ENCODE data around the gene NFRKB. TPM values are rescaled to one million over a fixed set of nuclear protein-coding genes. Genes with fewer than 3 reads are reported as not detected.

NFRKB gene
- total and polyA plus RNA-seq, 2 donors from 2014 or later, result 7.0 to 25.2 TPM

GRCh38 chr11:129896062-129896461 lies 684 bp upstream of the NFRKB start:
- no peak for FAIRE-seq
- Histone ChIP-seq H3K36me3 (ENCODE audit: control insufficient read depth in 2 of 3, insufficient read depth in 3 of 3, low read length in 3 of 3) (peaks cover 4 to 14% (median 5%) of the 10 kb centered on the region in 3 donors), H3K27me3 (ENCODE audit: control insufficient read depth, insufficient read depth, low read length) (no peaks in the 10 kb centered on the region), H3K9ac (ENCODE audit: low read length in 3 of 3) (peak overlapping the region; percentile 44 to 76 (median 74)), H3K4me1 (ENCODE audit: control insufficient read depth in 2 of 3, insufficient read depth in 2 of 3, low read depth in 1 of 3, low read length in 3 of 3) (peaks cover 0 to 10% (median 9%) of the 10 kb centered on the region in 3 donors), H3K27ac (ENCODE audit: low read depth in 2 of 2, low read length in 2 of 2) (peak overlapping the region in 1 of 2 donors; percentile 41), H3K9me3 (ENCODE audit: control insufficient read depth in 2 of 3, insufficient read depth in 1 of 3, low read length in 3 of 3) (no peaks in the 10 kb centered on the region), H3K4me3 (ENCODE audit: low read length in 3 of 3) (peak overlapping the region; percentile 70 to 97 (median 90))
- intact Hi-C loops (cut with DNase I), result no loop called here
- TF ChIP-seq CTCF (IDR thresholded peaks at IDR 0.05; ENCODE audit: borderline replicate concordance, extremely low read depth, insufficient read depth), result no peak
- DNase-seq, result peak in 1 of 5 donors; percentile 14

GRCh38 chr11:129894278-129895125 lies 876 bp downstream of the NFRKB start:
- Histone ChIP-seq H3K36me3 (ENCODE audit: control insufficient read depth in 2 of 3, insufficient read depth in 3 of 3, low read length in 3 of 3) (peaks cover 5 to 25% (median 9%) of the 10 kb centered on the region in 3 donors), H3K9me3 (ENCODE audit: control insufficient read depth in 2 of 3, insufficient read depth in 1 of 3, low read length in 3 of 3) (no peaks in the 10 kb centered on the region), H3K27me3 (ENCODE audit: control insufficient read depth, insufficient read depth, low read length) (no peaks in the 10 kb centered on the region), H3K27ac (ENCODE audit: low read depth in 2 of 2, low read length in 2 of 2) (peak overlapping the region; percentile 7 to 51), H3K4me3 (ENCODE audit: low read length in 3 of 3) (peak overlapping the region; percentile 61 to 82 (median 70)), H3K4me1 (ENCODE audit: control insufficient read depth in 2 of 3, insufficient read depth in 2 of 3, low read depth in 1 of 3, low read length in 3 of 3) (peaks cover 0 to 10% (median 9%) of the 10 kb centered on the region in 3 donors), H3K9ac (ENCODE audit: low read length in 3 of 3) (peak overlapping the region; percentile 16 to 77 (median 35))
- intact Hi-C loops (cut with DNase I), result no loop called here
- DNase-seq, result no peak
- no peak for FAIRE-seq
- no peak for TF ChIP-seq CTCF (IDR thresholded peaks at IDR 0.05; ENCODE audit: borderline replicate concordance, extremely low read depth, insufficient read depth)

GRCh38 chr11:129888451-129888850 lies 6.9 kb downstream of the NFRKB start:
- FAIRE-seq (no peak), DNase-seq (no peak)
- peaks cover 16 to 78% (median 47%) of the 10 kb centered on the region in 3 donors for H3K36me3 ChIP-seq (ENCODE audit: control insufficient read depth in 2 of 3, insufficient read depth in 3 of 3, low read length in 3 of 3)
- no peaks in the 10 kb centered on the region for H3K9me3 ChIP-seq (ENCODE audit: control insufficient read depth in 2 of 3, insufficient read depth in 1 of 3, low read length in 3 of 3)
- H3K4me1 ChIP-seq (ENCODE audit: control insufficient read depth in 2 of 3, insufficient read depth in 2 of 3, low read depth in 1 of 3, low read length in 3 of 3), result no peaks in the 10 kb centered on the region
- no peak overlapping the region for H3K27ac ChIP-seq (ENCODE audit: low read depth in 2 of 2, low read length in 2 of 2)
- H3K27me3 ChIP-seq (ENCODE audit: control insufficient read depth, insufficient read depth, low read length), result no peaks in the 10 kb centered on the region
- TF ChIP-seq CTCF (IDR thresholded peaks at IDR 0.05; ENCODE audit: borderline replicate concordance, extremely low read depth, insufficient read depth), result no peak
- H3K4me3 ChIP-seq (ENCODE audit: low read length in 3 of 3), result no peak overlapping the region
- no peak overlapping the region for H3K9ac ChIP-seq (ENCODE audit: low read length in 3 of 3)
- intact Hi-C loops (cut with DNase I), result no loop called here

All from kidney (tissue), 14 donors.